Activated T-cell treated with anti-CD3 and anti-CD28 coated beads, Interleukin-2, amount 50 U/mL, for 4 hours (primary cell): ENCODE measurements around the gene TMEM107. TPM values are rescaled to one million over a fixed set of nuclear protein-coding genes. Genes with fewer than 3 reads are reported as not detected.

Experiments
- ATAC-seq, 2 donors: fragments of 200-7000 bp; cut with Tn5 transposase; one replicate each; pipeline ENCODE4 v1.10.0; 2021
- DNase-seq: peaks from one replicate; pipeline ENCODE4 v3.0.0-alpha.2; 2020
- H3K27me3 Mint-ChIP-seq: one replicate; pipeline ENCODE4 v1.8.0; 2021; ENCODE audit warnings: low read depth, mixed read lengths
- H3K36me3 Mint-ChIP-seq: one replicate; pipeline ENCODE4 v1.8.0; 2022; ENCODE audit warnings: mixed read lengths; ENCODE audit not compliant: insufficient read depth
- H3K4me1 Mint-ChIP-seq: one replicate; pipeline ENCODE4 v1.8.0; 2021; ENCODE audit warnings: low read depth, mixed read lengths
- H3K4me3 Mint-ChIP-seq: one replicate; pipeline ENCODE4 v1.8.0; 2021; ENCODE audit warnings: mild to moderate bottlenecking, moderate library complexity, mixed read lengths
- H3K9me3 Mint-ChIP-seq: one replicate; pipeline ENCODE4 v1.8.0; 2021; ENCODE audit warnings: mixed read lengths
- total RNA-seq, 3 donors: library from RNA; stranded (reverse); gene quantifications; one replicate each; pipeline ENCODE4 v1.2.1, GENCODE V29; 2021

TMEM107 gene
- total RNA-seq, 3 donors from 2014 or later: 11.9 to 18.6 (median 18.1) TPM

DNA sequence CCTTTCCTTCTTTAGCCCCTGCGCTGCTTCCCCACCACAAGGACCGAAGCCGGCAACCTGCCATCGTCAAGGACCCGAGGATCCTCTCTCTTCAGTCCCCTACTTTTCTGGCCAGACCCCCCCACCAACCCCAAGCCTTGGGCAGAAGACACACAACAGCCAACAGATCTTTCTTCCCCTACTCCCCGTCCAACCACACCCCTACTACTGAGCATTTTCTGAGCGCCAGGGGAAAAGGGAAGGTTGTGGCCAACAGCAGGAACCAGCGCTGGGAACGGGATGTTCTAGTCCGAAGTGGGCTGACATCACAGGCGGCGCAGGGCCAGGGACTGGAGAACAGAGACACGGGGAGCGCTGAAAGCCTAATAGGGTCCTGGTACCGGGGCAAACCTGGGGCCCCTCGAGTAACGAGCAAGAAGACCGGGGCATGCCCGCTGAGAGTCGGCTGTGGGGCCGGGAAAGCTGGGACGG, 24.5 kb downstream of the TMEM107 start:
- no peak for DNase-seq
- peaks cover 16% of the 10 kb centered on the region for H3K36me3 Mint-ChIP-seq
- H3K27me3 Mint-ChIP-seq: no peaks in the 10 kb centered on the region
- H3K4me3 Mint-ChIP-seq: no peak overlapping the region
- no peak for ATAC-seq
- no peaks in the 10 kb centered on the region for H3K9me3 Mint-ChIP-seq
- H3K4me1 Mint-ChIP-seq: peaks cover 21% of the 10 kb centered on the region

DNA sequence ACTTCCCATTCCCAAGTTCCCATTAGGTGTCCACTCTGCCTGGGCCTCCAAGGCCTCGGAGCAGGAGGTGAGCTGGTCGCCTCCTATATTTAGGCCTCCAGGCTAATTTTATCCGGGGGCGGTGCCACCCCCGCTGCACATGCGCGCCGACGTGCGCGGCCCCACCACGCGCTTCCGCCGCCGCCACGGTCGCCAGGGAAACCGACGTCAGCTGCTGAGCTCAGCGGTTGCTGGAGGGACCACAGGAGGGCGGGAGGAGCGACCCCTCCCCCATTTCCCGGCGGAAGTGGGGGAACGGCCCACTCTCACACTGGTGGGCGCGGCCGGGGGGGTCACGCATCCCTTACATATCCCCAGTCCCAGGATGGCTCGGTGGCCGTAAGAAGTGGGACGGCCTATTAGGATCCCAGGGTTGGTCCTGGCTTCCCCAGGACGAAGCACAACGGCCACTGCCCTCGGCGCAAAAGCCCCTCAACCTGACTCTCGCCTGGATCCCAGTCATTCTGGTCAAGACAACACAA, 25.0 kb downstream of the TMEM107 start:
- no peaks in the 10 kb centered on the region for H3K27me3 Mint-ChIP-seq
- no peaks in the 10 kb centered on the region for H3K9me3 Mint-ChIP-seq
- H3K4me1 Mint-ChIP-seq: peaks cover 21% of the 10 kb centered on the region
- DNase-seq (peak; percentile 89), ATAC-seq (peak; percentile 52 to 53)
- H3K4me3 Mint-ChIP-seq: no peak overlapping the region
- H3K36me3 Mint-ChIP-seq: peaks cover 19% of the 10 kb centered on the region

DNA sequence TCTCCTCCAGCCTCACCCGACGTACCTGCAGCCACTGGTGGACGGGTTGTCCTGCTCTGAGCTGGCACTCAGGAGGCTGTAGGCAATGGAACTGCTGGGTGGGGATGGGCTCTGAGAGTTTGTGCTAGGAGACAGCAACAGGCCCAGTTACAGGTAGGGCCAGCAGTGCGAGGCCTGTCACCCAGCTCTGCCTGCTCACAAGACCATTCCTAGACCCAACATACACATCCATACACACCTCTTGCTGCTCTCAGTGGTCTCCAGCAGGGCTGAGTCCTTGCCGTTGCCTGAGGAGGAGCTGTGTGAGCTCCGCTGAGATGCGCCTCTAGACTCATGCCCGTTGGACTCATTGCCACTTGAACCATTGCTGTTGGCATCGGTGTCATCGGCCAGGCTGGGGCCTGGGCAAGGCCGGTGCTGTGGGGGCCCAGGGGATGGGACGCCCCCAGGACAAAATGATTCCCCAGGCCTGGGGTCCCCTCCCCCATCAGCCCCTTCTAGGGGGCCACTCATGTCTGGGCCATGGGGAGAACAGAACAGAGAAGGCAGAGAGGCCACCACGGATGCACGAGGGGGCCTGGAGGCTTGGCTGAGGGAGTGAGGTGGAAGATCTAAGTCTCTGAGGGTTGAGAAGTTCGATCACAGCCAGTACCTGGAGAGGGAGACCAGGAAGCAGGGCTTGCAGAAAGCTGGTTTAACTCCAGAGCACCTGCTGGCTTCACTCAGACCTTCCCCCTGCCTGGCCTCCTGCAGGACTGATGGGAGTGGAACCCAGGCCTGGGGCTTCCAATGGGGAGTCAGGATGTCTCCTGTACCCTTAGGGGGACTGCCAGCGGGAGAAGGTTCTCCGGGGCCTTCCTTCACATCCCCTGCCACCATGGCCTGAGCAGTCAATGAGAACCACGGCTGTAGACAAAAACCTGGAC, 25.7 kb downstream of the TMEM107 start:
- DNase-seq (no peak), ATAC-seq (no peak)
- H3K27me3 Mint-ChIP-seq: no peaks in the 10 kb centered on the region
- peaks cover 22% of the 10 kb centered on the region for H3K36me3 Mint-ChIP-seq
- H3K4me3 Mint-ChIP-seq: peak overlapping the region; percentile 13
- H3K4me1 Mint-ChIP-seq: peaks cover 21% of the 10 kb centered on the region
- H3K9me3 Mint-ChIP-seq: no peaks in the 10 kb centered on the region

DNA sequence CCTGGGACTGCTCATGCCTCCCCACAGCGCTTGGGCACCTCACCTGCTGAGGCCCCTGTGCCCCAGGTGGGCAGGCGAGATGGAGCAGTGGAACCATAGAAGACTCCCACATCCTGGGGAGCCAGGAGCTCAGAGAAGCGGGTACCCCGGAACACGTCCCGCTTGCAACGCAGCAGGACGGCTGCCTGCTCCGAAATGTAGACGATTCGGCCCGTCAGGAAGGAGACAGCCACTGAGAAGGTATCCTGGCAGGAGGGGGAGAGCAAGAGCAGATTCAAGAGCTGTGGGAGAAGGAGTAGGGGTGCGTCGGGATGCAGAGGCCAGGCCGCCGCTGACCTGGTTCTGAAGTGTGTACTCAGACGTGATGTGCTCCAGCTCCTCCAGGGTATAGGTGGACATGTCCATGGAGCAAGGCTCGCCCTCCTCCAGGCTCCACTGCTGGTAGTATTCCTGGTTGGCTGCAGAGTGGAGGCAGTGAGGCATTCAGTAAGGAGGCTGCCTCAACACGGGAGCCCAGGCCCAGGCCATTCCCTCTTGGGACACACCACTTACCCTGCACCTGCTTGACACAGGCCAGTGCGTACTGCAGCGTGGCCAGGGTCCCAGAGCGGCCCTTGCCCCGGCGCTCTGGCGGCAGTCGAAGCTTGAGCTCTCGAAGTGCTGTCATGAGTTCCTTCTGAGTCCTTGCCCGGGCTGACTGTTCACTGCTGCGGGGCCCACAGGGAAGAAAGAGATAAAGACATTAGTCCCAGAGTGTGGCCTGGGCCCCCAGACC, 26.6 kb downstream of the TMEM107 start:
- H3K4me3 Mint-ChIP-seq: peak overlapping the region; percentile 13
- no peaks in the 10 kb centered on the region for H3K27me3 Mint-ChIP-seq
- H3K36me3 Mint-ChIP-seq: peaks cover 22% of the 10 kb centered on the region
- H3K4me1 Mint-ChIP-seq: peaks cover 21% of the 10 kb centered on the region
- ATAC-seq (no peak), DNase-seq (no peak)
- H3K9me3 Mint-ChIP-seq: no peaks in the 10 kb centered on the region

DNA sequence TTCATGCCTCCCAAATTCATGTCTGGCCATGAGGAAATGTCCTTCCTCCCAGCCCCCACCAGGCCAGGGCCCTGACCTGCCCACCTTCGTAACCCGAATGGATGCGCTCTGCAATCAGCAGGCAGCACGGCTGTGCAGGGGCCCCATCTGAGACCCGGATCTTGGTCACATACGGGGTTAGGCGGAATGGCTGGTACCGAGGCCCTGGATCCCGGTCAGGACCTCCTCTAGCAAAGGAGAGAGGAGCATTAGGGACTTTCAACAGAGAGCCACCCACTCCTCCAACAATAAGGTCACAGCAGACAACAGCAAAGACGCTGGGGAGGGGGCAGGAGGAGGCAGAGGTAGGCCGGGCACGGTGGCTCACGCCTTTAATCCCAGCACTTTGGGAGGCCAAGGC, 27.6 kb downstream of the TMEM107 start:
- DNase-seq (no peak), ATAC-seq (no peak)
- Mint-ChIP-seq H3K36me3 (peaks cover 30% of the 10 kb centered on the region), H3K27me3 (no peaks in the 10 kb centered on the region), H3K4me3 (no peak overlapping the region), H3K9me3 (no peaks in the 10 kb centered on the region), H3K4me1 (peaks cover 21% of the 10 kb centered on the region)

DNA sequence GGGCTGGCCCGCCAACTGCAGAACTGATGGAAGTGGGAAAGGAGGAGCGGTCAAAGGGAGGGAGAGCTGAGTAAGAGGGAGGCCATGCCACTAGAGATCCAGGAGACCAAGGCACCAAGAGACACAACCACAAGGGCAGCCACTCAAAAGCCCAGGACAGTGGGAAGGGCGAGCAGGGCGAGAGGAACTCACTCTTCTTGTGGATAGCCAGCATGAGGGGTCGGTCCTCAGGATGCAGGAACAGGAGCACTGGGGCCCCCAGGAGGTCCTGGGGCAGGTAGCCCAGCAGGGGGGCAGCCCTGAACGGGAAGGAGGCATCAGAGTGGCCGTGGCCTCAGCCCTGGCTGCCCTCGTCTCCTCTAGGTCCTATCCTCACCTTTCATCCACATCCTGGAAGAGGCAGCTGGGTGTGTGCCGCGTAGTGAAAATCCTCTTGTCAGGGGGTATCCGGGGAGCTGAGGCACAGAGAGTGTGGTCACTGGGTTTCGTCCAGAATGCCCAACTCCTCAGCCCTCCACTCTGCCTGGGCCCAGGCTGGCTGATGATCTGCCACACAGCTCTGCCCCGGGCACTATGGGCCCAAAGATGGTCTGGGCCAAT, 28.3 kb downstream of the TMEM107 start:
- H3K4me3 Mint-ChIP-seq: no peak overlapping the region
- peaks cover 30% of the 10 kb centered on the region for H3K36me3 Mint-ChIP-seq
- H3K4me1 Mint-ChIP-seq: peaks cover 21% of the 10 kb centered on the region
- ATAC-seq (no peak), DNase-seq (no peak)
- no peaks in the 10 kb centered on the region for H3K9me3 Mint-ChIP-seq
- no peaks in the 10 kb centered on the region for H3K27me3 Mint-ChIP-seq

DNA sequence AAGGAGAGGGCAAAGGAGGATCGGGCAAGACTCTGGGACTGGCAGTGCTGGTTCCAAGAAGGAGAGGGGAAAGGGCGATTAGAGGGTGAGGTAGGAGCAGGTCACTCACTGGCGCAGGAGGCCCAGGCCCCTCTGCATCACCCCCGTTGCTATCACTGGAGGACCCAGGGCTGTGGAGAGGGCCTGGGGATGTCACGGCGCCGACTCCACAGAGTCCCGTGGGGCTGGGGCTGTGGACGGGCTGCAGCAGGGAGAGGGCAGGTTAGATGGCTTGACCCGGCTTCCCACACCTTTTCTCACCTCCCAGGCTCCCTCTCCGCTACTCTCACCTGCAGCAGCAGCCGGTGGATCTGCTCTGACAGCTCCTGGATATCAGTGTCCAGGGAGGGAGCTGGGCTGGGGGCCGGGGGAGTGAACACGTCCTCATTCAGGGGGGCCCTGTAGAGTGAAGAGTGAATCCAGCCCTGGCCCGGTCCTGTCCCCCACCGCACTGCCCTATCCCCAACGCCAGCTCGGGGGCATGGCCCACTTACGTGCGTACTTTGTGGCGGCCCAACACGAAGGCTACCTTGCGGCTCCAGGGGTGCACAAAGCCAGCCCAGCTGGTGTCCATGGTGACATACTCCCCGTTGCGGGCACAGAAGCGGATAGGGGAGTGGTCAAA, 28.9 kb downstream of the TMEM107 start:
- no peak overlapping the region for H3K4me3 Mint-ChIP-seq
- peaks cover 21% of the 10 kb centered on the region for H3K4me1 Mint-ChIP-seq
- ATAC-seq: no peak
- no peaks in the 10 kb centered on the region for H3K9me3 Mint-ChIP-seq
- H3K27me3 Mint-ChIP-seq: no peaks in the 10 kb centered on the region
- H3K36me3 Mint-ChIP-seq: peaks cover 30% of the 10 kb centered on the region
- no peak for DNase-seq

DNA sequence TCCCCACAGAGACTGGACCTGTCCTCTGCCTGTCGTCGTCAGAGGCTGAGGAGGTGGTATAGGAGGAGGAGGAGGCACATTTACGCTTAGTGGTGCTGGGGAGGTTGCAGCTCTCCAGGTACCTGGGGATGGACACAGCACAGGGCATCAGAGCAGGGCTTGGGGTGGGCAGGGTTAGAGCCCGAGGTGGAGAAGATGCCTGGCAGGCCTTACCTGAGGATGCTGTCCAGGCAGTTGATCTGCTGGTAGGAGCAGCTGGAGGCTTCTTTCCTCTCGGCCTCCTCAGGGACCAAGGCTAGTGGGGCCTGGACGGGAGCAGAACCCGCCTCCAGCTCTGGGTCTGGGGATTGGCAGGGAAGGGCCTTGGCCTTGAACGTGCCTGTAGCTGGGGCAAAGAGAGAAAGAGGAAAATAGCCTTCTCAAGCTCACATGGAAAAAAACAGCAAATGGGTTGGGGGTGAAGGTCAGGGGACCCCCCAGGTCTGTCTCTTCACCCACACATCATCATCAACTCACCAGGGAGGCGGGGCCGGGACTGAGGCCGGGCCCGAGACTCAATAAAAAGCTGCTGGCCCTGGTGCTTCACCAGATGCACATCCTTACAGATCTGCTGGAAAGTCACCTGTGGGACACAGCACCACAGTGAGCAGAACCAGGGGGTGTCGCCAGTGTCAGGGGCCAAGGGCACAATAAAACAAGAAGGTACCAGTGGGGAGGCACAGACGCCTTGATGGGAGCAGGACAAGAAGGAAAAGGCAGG, 29.6 kb downstream of the TMEM107 start:
- Mint-ChIP-seq H3K27me3 (no peaks in the 10 kb centered on the region), H3K4me1 (peaks cover 16% of the 10 kb centered on the region), H3K4me3 (no peak overlapping the region), H3K36me3 (peaks cover 34% of the 10 kb centered on the region), H3K9me3 (no peaks in the 10 kb centered on the region)
- no peak for DNase-seq
- ATAC-seq: no peak

DNA sequence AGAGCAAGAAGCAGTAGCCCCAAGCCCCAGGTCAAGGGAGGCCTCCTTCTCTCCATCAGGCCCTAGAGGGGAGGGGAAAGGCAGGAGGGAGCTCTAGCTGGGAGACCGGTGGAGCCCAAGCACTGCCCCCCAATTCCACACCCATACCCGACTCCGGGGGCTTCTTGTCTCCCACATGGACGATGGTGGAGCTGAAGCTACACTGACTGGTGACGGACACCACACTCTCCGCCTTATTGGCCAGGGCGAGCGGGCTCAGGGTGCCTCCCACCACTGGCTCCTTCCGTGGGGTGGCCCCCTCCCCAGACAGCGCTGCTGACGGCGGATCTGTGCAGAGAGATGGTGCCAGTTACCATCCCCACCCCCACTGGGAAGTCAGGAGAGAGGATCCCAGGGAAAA, 30.4 kb downstream of the TMEM107 start:
- Mint-ChIP-seq H3K4me1 (peaks cover 11% of the 10 kb centered on the region), H3K4me3 (no peak overlapping the region), H3K27me3 (no peaks in the 10 kb centered on the region), H3K9me3 (no peaks in the 10 kb centered on the region), H3K36me3 (peaks cover 38% of the 10 kb centered on the region)
- ATAC-seq (no peak), DNase-seq (no peak)

DNA sequence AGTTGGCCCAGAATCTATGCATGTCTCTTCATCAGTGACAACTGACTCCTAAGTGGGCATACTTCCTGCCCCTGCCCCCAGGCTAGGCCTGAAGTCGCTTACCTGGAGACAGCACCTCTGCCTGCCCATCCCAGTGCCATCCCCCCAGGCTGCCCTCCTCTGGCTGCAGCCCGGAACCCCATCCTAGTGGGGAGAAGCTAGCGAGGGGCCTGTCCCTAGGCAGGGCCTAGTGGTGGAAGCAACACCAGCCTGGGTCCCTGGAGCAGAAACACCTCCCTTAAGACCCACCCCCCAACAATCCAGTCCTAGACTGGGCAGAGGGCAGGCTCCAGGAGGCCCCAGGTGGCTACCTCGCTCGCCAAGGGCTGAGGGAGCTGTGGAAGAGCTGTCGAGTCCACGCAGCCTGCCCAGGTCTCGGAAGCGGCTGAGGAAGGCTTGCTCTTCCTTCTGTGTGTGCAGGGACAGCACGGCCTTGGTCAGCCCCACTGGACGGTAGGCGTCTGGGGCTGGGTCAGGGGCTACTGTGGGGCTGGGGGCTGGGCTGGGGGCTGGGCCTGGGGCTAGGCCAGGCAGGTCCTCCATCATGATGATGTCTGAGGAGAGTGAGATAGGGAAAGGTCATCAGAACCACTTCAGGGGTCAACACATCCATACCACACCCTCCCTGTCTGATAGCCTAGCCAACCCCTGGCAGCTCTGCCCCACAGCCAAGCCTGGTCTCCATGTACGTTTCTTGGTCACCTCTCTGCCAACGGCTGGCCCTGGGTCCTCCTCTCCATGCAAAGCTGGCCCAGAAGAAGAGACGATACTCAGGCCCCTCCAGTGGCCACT, 31.6 kb downstream of the TMEM107 start:
- no peaks in the 10 kb centered on the region for H3K9me3 Mint-ChIP-seq
- DNase-seq: no peak
- H3K27me3 Mint-ChIP-seq: no peaks in the 10 kb centered on the region
- peaks cover 34% of the 10 kb centered on the region for H3K36me3 Mint-ChIP-seq
- H3K4me1 Mint-ChIP-seq: peaks cover 3% of the 10 kb centered on the region
- H3K4me3 Mint-ChIP-seq: no peak overlapping the region
- no peak for ATAC-seq

DNA sequence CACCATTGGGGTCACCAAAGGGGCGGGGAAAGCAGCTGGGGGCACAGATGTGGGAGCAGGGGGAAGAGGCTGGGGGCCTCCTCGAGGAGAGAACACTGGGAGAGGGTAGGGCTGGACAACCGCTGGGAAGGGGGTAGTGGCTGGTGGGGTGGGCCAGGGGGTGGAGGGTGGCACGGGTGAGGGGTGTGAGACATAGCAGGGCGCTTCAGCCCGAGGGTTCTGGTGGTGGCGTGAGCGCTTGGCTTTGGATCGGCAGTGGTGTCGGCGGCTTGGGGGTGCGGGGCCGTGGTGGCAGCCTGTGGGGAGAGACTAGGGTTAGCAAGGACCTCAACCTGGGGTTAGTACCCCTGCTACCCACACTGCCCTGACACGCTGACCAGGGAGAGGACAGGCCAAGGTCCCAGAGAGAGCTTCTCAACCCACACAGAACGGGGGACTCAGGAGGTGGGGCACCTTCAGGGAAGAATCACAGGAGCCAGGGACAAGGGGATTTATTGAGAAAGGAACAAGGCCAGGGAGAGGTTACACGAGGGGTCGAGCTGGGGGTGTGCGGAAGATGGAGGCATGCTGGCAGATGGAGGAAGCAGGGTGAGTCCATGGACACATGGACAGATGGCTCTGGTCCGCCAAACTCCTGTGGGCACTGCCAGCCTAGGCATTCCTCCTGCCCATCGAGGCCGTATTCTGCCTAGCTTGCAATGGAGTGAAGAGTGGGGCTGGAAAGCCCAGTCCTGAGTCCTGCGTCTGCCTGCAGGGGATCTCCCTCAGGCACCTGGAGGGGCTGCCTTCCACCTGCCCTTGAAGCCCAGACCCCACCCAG, 32.4 kb downstream of the TMEM107 start:
- no peak for ATAC-seq
- Mint-ChIP-seq H3K4me3 (no peak overlapping the region), H3K27me3 (no peaks in the 10 kb centered on the region), H3K4me1 (no peaks in the 10 kb centered on the region), H3K36me3 (peaks cover 31% of the 10 kb centered on the region), H3K9me3 (no peaks in the 10 kb centered on the region)
- no peak for DNase-seq
